GM18498 (cell line): Measurements from ENCODE around the gene DKC1.

Source experiments
- ATAC-seq: cut with Tn5 transposase; IDR thresholded peaks from one replicate; pipeline ENCODE4 v1.9.1; 2021; ENCODE audit warnings: mild to moderate bottlenecking, moderate library complexity; ENCODE audit not compliant: unreplicated experiment

Gene DKC1

GRCh38 chrX:154735695-154736393, 26.8 kb upstream of the DKC1 start:
- no peak for ATAC-seq

GRCh38 chrX:154737136-154737535, 25.5 kb upstream of the DKC1 start:
- no peak for ATAC-seq

GRCh38 chrX:154738011-154738738, 24.5 kb upstream of the DKC1 start:
- ATAC-seq = no peak

DNA sequence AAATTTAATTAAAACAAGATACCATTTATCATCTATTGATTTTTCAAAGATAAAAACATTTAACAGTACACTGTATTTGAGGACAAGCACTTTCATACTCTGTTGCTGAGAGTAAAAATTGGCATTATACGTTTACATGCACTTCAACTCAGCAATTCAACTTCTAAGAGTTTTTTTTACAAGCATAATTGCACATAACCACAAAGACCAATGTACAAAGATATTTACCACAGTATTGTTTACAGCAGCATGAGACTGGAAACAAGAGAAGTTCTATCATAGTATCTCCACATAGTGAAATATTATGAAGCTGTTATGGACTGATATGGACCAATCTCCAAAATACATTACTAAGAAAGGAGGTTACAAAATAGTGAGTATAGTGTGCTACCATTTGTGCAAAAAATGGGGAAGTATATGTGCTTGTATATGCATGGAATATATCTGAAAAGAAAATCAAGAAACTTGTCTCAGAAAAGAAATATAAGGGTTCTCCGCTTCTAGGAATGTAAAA, 22.7 kb upstream of the DKC1 start:
- no peak for ATAC-seq

DNA sequence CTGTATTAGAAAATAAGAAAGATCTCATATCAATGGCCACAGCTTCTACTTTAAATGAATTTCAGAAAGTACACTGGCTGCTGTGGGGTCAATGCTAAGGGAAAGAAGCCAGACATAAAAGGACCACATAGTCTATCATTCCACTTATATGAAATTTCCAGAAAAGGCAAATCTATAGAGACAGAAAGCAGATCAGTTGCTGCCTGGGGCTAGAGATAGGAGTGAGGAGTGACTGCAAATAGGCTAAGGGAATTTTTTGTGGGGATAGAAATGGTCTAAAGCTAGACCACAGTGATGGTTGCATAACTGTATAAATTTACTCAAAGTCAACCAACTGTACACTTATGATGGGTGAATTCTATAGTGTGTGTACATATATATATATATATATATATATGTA, 20.1 kb upstream of the DKC1 start:
- ATAC-seq = no peak

DNA sequence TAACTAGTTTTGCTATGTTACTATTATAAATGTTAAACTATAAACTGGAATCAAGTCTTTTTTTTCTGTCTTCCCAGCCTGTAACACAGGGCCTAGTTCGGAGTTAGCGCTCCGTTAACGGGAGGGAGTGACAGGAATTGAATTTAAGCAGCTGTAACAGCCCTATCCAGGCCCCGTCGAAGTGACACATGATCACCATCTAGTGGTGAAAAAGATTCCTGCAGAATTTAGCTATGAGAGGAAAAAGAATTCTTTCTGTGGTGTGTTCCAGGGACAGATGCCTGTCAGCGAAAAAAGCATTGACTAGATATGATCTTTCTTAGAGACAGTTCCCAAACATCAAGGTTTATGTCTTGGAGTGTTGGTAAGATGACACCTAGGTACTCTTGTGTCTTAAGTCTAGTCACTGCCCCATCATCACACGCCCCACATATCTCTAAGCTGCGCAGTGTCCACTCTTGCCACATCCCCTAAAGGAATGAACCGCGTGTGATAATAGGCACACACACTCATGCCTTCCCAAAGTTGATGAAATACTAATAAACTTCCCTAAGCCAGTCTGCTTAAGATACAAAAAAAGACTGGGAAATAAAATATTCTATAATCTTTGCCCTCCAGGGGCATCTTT, 13.8 kb upstream of the DKC1 start:
- ATAC-seq = no peak

DNA sequence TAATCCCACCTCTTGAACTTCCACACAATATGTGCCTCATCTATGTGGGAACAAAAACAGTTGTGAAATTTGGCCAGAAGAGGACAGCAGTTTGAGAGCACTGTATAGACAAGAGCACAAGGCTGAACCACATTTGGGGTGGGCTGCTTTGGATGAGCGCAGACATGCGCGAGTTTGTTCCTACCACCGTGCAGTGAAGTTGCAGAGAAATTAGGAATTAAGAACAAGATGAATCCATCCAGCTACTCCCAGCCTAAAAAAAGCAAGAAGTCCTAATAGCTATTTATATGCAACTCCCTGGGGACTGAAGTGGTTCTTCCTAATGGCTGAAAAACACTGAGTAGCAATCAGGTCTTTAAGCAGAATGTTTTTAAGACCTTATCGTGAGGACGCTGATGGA, 12.8 kb upstream of the DKC1 start:
- no peak for ATAC-seq

DNA sequence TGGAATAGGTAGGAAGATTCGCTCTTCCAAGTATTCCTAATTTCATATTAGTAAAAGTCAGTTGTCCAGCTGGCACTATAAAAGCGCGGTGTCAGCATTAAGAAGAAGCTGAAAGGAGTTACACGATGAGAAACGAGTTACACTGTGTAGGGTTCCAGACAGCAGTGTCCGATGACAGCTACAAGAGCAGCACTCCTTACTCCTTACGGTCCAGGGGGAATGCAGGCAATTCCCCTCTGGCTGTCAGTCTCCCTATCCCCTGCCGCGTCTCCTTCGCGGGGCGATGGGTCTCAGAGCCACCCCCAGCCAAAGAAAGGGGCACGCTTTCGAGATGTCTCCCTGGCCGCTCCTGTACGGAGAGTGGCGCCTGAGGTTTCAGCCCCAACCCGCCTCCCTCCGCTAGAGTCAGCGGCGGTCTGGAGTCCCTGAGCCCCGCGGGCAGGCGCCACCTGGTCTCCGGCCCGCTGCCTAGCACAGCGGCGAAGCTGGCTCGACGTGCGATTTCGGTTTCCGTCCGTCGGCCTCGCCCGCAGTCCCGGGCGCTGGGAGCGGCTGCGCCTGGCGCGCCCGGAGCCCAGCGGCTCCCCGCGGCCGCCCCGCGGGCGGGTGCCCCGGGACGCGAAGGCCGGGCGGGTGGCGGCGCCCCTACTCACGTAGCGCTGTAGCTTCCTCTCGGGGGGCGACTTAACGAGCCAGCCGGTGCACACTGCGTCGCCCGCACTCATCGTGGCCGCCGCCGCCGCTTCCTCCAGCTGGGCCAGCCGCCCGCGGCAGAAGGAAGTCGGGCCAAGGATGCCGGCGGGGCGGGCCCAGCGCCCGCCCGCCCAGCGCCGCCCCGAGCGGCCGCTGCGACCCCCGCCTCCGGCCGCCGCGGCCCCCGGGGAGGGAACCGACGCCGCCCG, 12.1 kb upstream of the DKC1 start, which contains the start of gene GAB3:
Gene GAB3 (minus strand): TSS at position 777 of the 902 bp plus-strand sequence. CDS start 52 bp downstream, at position 725.
- ATAC-seq = peak; percentile 73

DNA sequence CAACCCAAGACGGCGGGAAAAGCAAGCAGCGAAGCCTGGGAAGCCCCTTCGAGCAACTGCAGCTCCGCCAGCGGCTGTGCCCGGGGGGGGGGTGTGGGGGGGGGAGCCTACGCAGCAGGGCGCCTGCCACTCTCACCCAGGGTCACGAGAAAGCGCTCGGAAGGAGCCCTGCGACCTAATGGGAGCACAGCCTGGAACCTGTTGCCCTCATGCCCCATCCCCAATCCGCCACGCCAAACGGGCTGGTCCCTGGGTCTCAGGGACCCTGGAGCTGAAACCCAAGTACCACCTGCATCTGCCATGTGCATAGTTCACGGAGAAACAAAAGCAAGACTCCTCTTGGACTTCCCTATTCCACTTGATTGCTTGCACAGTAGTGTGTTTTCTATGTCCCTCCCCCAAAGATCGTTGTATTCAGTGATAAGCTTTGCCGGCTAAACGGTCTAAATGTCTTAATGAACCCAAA, 11.4 kb upstream of the DKC1 start:
- peak; percentile 15 for ATAC-seq

DNA sequence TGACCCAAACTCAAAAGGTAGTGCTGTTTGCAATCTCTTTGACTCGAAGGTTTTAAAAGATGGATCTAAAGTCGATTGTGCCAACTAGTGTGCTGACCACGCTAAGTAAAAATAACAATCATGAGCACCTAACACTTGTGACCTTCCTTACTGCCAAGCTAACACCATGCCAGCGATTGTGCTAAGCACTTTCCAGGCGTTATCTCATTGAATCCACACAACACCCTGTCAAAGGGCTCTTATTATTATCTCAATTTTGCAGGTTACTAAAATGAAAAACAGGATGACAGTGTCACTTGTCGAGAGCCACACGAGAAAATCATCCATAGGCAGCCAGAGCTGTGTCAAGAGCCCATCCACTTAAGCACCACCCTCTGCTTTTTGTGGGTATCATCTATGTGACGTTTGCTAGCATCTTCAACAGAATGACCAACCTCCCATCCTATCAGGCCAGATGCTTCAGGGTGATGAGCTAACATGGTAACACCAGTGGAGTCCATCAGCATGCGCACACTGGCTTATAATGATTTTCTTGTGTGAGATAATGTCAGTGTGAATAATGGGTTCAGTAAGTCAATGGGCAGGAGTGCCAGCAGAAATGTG, 10.9 kb upstream of the DKC1 start:
- no peak for ATAC-seq

- no peak for ATAC-seq
Measured at GRCh38 chrX:154758696-154759095, 4.0 kb upstream of the DKC1 start.

- no peak for ATAC-seq
Measured at GRCh38 chrX:154761977-154762536, 607 bp upstream of the DKC1 start.

DNA sequence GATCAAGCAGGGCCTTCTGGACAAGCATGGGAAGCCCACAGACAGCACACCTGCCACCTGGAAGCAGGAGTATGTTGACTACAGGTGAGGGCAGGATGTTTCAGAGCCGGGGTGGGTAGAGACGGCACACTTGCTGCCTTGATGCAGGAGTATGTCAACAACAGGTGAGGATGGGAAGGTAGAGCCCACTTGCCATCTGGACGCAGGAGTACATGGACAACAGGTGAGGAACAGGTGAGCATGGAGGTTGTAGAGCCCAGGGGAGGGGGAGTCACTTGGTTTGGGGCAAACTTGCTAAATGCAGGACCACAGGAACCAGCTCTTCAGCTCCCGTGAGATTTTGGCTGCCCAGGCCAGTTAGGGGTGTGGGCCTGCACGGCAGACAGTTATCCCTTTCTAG, 12.0 kb downstream of the DKC1 start:
- no peak for ATAC-seq

- ATAC-seq = no peak
Measured at GRCh38 chrX:154775419-154776349, 13.0 kb downstream of the DKC1 start.

DNA sequence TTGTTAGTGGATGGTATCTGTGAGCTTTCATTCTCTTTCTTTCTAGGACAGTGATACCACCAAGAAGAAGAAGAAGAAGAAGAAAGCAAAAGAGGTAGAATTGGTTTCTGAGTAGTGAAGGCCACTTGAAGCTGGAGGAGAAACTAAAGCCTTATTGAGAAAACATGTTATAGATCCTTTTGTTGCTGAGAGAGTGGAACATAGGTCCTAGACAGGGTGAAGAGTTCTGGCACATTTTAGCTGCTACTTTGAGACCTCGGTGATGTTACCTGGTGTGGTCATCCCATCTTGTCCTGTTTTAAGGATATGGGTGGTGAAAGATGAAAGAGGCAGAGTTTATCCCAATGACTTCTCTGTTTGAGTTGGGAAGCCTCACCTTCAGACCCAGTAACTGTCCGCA, 14.1 kb downstream of the DKC1 start:
- ATAC-seq = no peak

GRCh38 chrX:154779261-154779660, 16.6 kb downstream of the DKC1 start:
- no peak for ATAC-seq

DNA sequence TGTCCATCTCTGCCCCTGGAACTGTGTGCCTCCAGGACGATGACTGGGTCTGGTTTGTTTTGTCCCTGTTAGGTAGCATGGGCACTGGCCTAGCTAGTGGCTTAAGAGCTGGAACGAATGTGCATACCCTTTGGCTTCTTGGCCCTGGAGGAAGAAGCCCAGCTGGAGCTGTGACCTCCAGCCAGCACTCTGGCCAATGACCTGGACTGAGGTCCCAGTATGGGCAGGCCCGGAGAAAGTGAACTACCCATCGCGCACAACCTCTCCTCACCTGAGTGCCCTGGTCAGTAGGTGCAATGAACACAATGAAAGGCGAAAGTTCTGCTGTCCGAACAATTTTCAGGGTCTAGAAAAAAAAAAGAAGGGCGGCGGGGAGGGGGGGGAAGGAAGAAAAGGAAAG, 18.3 kb downstream of the DKC1 start:
- ATAC-seq = no peak

DNA sequence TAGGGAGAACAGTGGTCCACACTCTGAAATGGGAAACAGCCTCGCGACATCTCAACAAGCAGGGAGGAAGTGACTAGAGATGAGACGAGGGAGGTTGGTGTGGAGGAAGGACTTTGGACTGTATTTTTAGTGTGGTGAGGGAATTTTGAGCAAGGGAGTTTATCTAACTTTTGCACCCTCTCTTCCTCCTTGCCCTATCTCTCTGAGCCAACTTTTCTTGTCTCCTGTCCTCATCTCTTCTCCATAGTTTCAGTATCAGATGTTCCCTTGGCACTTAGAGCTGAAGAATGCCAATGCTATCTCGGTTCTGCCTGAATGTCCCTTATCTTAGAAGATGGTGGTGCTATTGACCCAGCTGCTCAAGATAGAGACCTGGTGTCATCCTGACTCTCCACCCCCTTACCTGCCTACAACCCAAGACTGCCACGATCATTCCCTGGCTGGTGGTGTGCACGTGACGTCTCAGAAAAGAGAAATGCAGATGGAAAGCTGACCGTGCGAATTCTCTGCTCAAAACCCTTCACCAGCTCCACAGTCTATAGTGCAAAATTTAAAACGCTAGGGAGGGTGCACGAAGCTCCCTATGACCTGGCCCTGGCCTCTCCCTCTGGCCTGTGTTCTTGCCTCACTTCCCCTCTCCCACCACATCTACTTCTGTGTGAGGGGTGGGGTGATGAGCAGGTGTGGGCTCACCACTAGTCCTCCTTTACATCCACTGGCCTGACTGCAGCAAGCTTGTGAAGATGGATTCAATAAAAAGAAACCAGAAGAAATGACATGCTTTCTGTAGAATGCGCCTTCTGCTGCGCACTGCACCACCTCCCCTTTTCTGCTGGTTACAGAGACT, 21.7 kb downstream of the DKC1 start:
- no peak for ATAC-seq
